Adrenal gland (tissue), 12 donors: ENCODE data around the gene KRT81. TPM values are rescaled to one million over a fixed set of nuclear protein-coding genes. Genes with fewer than 3 reads are reported as not detected.
"Not testable (repeated sequence)": the region's sequence is repeated elsewhere in the genome, so short reads cannot be mapped to it uniquely, and the experiment has no call there.

Experiments
- DNase-seq, 7 donors: peaks; one replicate each; pipeline ENCODE4 v3.0.0-alpha.2; 2019 to 2020
- H3K27ac ChIP-seq, 5 donors: fragments of 200-600 bp; sonication (generic) in 4 of 5; 1 replicate in 3 of 5; 2 replicates in 2 of 5; pipeline versions ENCODE4 v1.5.1 to v1.8.0; 2016 to 2020; ENCODE audit warnings: mild to moderate bottlenecking in 1 of 5
- H3K27me3 ChIP-seq: fragments of 200-600 bp; 2 replicates; pipeline ENCODE4 v1.8.0; 2021
- H3K36me3 ChIP-seq, 2 donors: fragments of 200-600 bp; replicated peaks in 1 of 2; 1 replicate in 1 of 2; 2 replicates in 1 of 2; pipeline versions ENCODE4 v1.5.1 to v1.8.0; 2018 to 2022
- H3K4me1 ChIP-seq, 2 donors: fragments of 200-600 bp; replicated peaks in 1 of 2; 1 replicate in 1 of 2; 2 replicates in 1 of 2; pipeline versions ENCODE4 v1.5.1 to v1.8.0; 2018 to 2021
- H3K4me3 ChIP-seq, 4 donors: fragments of 200-600 bp; sonication (generic) in 3 of 4; one replicate each; pipeline ENCODE4 v1.5.1; 2016 to 2018
- H3K9me3 ChIP-seq, 3 donors: fragments of 200-600 bp; sonication (generic) in 1 of 3; replicated peaks in 1 of 3; 1 replicate in 2 of 3; 2 replicates in 1 of 3; pipeline versions ENCODE4 v1.5.1 to v1.8.0; 2016 to 2021
- POLR2A ChIP-seq, 2 donors: fragments of 450-650 bp; IDR thresholded peaks; one replicate each; pipeline ENCODE4 v1.6.1; 2017; ENCODE audit warnings: antibody characterized with exemption in 2 of 2, mild to moderate bottlenecking in 2 of 2, moderate library complexity in 1 of 2
- WGBS, 4 donors: extraction: QIAGEN DNeasy Blood & Tissue Kit in 2 of 4; methylation state at CpG; one replicate each; pipeline versions ENCODE4 v1.1.5 to v1.1.7; 2013 to 2017; 5-methylcytosine and 5-hydroxymethylcytosine counted together
- intact Hi-C, 2 donors: fragments of 100-400 bp; cut with DNase I; formaldehyde crosslinking; loops; one replicate each; pipeline versions ENCODE4 v1.14.1 to v1.15.0; 2022 to 2023
- polyA plus RNA-seq, 3 donors: library from polyadenylated mRNA; stranded (reverse); fragments of 200-250 nt in 2 of 3; fragments of 350-450 nt in 1 of 3; fragmentation: Illumina TruSeq in 1 of 3; extraction: RNeasy Lipid Tissue Mini Kit (QIAGEN cat#74804) in 1 of 3; gene quantifications; one replicate each; pipeline ENCODE4 v1.2.3, GENCODE V29; 2013 to 2014
- total RNA-seq, 9 donors: library from RNA; depleted of rRNA in 4 of 9; stranded (reverse); fragments of >200 nt in 4 of 9; fragments of 120-200 nt in 1 of 9; fragmentation: NEBNext Ultra II Directional in 1 of 9; extraction: Animal tissue kit (Norgen Biotek cat#: 25700) in 1 of 9; gene quantifications; one replicate each; pipeline versions ENCODE4 v1.1.0 to v1.2.4, GENCODE V29; 2013 to 2023
- TF ChIP-seq, protein P1 (sequence below), 6 experiments: fragments of 450-650 bp in 4 of 6; fragments of 200-600 bp in 2 of 6; sonication (generic) in 1 of 6; IDR thresholded peaks; 1 replicate in 5 of 6; 2 replicates in 1 of 6; pipeline versions ENCODE4 v1.5.1 to v1.8.0; 2016 to 2021; ENCODE audit warnings: antibody characterized with exemption in 6 of 6, mild to moderate bottlenecking in 2 of 6, moderate library complexity in 1 of 6
- donor health status: healthy with polysubstance abuse.
- donor health status: Bipolar disorder and iron deficiency.
- donor health status: DM: yes; HTN: yes; CAD: no.
- donor health status: DM: no; HTN: no; CAD: no.
- donor health status: DM: no; HTN: no; CAD: no.
- donor health status: DM: yes; HTN: yes; CAD: no.

The KRT81 gene
- total and polyA plus RNA-seq, 12 donors = 0.25 to 0.42 TPM; not detected in 10

DNA sequence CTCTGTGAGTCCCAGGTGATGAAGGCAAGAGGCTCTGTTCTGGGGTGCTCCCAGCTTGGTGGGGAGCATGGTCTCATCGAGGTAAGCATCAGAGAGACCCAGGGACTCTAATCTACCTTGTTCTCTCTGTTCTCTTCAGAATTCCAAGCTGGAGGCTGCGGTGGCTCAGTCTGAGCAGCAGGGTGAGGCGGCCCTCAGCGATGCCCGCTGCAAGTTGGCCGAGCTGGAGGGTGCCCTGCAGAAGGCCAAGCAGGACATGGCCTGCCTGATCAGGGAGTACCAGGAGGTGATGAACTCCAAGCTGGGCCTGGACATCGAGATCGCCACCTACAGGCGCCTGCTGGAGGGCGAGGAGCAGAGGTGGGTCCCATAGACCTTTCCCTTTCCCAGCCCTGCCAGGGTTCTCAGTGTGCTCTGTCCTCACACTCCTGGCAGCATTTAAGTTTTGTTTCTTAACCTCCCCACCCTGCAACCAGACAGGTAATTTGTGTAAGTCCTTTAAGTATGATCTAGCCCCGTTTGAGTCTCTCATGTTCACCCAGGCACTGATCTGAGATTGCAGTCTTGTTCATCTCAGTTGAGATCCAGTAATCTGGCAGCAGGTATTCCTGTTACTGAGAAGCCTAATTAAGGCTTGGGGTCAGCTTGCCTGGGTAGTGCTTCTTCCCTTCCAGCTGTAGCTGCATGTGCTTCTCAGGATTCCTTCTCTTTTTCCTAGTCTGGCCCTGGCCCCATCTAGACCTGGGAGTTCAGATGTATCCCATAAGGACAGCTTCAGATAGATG is 14.8 kb upstream of the KRT81 start:
- H3K27ac ChIP-seq = no peak overlapping the region
- TF ChIP-seq, protein P1, sequence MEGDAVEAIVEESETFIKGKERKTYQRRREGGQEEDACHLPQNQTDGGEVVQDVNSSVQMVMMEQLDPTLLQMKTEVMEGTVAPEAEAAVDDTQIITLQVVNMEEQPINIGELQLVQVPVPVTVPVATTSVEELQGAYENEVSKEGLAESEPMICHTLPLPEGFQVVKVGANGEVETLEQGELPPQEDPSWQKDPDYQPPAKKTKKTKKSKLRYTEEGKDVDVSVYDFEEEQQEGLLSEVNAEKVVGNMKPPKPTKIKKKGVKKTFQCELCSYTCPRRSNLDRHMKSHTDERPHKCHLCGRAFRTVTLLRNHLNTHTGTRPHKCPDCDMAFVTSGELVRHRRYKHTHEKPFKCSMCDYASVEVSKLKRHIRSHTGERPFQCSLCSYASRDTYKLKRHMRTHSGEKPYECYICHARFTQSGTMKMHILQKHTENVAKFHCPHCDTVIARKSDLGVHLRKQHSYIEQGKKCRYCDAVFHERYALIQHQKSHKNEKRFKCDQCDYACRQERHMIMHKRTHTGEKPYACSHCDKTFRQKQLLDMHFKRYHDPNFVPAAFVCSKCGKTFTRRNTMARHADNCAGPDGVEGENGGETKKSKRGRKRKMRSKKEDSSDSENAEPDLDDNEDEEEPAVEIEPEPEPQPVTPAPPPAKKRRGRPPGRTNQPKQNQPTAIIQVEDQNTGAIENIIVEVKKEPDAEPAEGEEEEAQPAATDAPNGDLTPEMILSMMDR (IDR thresholded peaks at IDR 0.05) = peak in 3 of 6 experiments; percentile 13 to 21 (median 15)
- TF ChIP-seq POLR2A (IDR thresholded peaks at IDR 0.05) = no peak
- no peak for DNase-seq

DNA sequence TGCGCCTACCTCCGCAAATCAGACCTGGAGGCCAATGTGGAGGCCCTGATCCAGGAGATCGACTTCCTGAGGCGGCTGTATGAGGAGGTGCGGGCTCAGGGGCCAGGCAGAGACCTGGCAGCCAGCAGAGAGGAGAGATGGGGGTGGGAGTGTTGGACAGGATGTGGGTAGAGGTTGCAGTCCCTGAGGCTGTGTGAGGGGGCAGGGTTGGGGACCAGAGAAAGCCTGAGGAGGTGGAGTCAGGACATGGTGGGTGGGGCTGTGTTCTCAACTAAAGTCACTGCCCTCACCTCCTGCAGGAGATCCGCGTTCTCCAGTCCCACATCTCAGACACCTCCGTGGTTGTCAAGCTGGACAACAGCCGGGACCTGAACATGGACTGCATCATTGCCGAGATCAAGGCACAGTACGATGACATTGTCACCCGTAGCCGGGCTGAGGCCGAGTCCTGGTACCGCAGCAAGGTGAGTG is 13.6 kb upstream of the KRT81 start:
- H3K9me3 ChIP-seq, DNase-seq, H3K4me1 ChIP-seq, H3K4me3 ChIP-seq, intact Hi-C loops, H3K27ac ChIP-seq, H3K36me3 ChIP-seq: not testable (repeated sequence)
- peaks cover 14% of the 10 kb centered on the region for H3K27me3 ChIP-seq
- 67 to 83% (median 82%) methylated on average over 8 to 15 of the region's 15 CpGs for WGBS, 4 donors

More for the DNA sequence above, 14.8 kb upstream of the KRT81 start:
- H3K9me3 ChIP-seq = no peaks in the 10 kb centered on the region
- H3K27me3 ChIP-seq = peaks cover 17% of the 10 kb centered on the region
- no peaks in the 10 kb centered on the region for H3K4me1 ChIP-seq
- 75 to 83% (median 79%) methylated on average over 4 to 11 of the region's 11 CpGs for WGBS, 4 donors
- H3K4me3 ChIP-seq = no peak overlapping the region
- no peaks in the 10 kb centered on the region for H3K36me3 ChIP-seq
- intact Hi-C loops = no loop called here

DNA sequence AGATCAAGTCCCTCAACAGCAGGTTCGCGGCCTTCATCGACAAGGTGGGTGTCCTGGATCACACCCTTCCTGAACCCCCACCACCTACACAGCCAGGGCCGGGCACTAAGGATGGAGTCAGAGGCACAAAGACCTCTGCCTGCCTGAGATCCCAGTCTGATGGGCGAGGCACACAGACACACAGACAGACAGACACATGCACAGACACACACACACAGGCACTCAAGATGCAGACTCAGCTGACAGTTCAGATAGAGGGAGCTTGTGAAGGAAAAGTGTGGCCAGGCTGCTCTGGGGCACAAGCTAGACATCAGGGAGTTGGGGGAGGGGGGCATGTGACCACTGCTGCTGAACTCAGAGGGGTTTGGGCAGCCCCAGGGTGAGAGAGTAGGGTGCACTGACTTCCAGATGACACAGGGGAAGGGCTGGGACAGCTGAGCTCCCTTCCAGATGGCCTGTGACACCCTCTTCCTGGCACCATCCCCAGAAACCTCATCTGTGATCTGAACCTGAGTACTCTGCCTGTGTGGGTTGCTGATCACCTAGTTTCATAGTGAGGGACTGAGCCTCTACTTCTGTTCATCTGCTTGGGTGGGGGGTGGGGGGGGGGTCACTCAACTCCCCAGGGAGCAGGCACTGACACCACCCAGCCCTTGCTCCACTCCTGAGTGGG is 11.0 kb upstream of the KRT81 start:
- intact Hi-C loops, H3K9me3 ChIP-seq, H3K4me3 ChIP-seq, H3K36me3 ChIP-seq, H3K4me1 ChIP-seq, DNase-seq, H3K27me3 ChIP-seq, H3K27ac ChIP-seq: not testable (repeated sequence)
- WGBS, 4 donors = no CpG with 5 or more reads among the region's 5 CpGs

DNA sequence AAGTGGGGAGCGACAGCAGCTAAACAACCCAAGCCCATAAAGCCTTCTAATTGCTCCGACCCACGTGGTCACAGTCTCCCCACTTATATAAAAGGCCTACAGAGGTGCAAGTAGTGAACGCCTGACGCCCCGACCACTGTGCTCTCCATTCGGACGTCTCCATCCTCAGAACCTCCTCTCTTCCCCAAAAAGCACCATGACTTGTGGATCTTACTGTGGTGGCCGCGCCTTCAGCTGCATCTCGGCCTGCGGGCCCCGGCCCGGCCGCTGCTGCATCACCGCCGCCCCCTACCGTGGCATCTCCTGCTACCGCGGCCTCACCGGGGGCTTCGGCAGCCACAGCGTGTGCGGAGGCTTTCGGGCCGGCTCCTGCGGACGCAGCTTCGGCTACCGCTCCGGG is 10.4 kb upstream of the KRT81 start:
- intact Hi-C loops, DNase-seq, H3K27ac ChIP-seq, H3K27me3 ChIP-seq, H3K9me3 ChIP-seq, H3K36me3 ChIP-seq, H3K4me3 ChIP-seq, H3K4me1 ChIP-seq: not testable (repeated sequence)
- 79 to 91% (median 83%) methylated on average over 8 to 21 of the region's 31 CpGs for WGBS, 4 donors

DNA sequence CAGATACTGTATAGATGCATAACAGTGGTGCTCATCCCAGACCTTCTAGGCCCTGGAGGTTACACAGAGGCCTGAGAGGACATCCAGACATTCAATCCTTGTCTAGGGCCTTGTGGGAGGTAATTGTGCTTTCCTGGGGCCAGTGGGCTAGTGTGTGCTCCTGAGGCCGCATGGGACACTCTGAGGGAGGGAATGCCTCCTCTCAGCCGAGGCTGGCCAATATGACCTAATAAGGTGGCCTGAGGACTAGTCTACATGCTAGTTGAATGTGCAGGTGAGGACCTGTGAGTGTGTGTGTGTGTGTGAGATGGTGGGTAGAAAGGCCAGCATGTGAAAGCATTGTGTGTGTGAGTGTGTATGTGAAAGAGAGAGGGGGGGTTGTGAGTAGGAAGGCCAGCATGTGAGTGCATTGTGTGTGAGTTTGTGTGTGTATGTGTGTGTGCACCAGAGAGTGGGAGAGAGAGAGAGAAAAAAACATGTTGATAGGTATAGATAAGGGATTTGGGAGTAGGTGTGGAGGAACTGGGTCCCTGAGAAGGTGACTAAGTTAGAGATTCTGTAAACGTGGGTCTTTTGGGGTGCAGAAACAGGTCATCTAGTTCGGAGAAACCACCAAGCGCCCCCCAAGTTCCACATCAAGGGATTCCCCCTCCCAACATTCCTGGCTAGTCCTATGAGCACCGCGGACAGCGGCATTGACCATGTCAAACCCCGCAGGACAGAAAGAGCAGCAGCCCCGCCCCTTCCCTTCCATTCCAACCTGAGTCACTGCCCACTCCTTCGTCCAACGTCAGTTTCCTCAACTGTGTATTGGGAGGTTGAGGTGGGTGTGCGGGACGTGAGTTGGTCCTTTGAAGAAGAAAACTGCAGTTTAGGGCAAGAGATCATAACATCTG is 9.7 kb upstream of the KRT81 start:
- Histone ChIP-seq H3K4me3 (no peak overlapping the region), H3K27me3 (no peaks in the 10 kb centered on the region)

More for the DNA sequence above, 9.7 kb upstream of the KRT81 start:
- Histone ChIP-seq H3K4me1 (no peaks in the 10 kb centered on the region), H3K36me3 (no peaks in the 10 kb centered on the region), H3K27ac (no peak overlapping the region), H3K9me3 (no peaks in the 10 kb centered on the region)
- 52 to 60% (median 56%) methylated on average over 13 to 14 of the region's 14 CpGs for WGBS, 4 donors
- TF ChIP-seq POLR2A (IDR thresholded peaks at IDR 0.05) = no peak
- TF ChIP-seq, protein P1 (IDR thresholded peaks at IDR 0.05) = no peak
- intact Hi-C loops = no loop called here
- no peak for DNase-seq
